GM18861 (cell line): Measurements from ENCODE around the gene CBL.

Source experiments
- ATAC-seq: cut with Tn5 transposase; IDR thresholded peaks from one replicate; pipeline ENCODE4 v1.9.1; 2021; ENCODE audit not compliant: unreplicated experiment

Gene CBL

DNA sequence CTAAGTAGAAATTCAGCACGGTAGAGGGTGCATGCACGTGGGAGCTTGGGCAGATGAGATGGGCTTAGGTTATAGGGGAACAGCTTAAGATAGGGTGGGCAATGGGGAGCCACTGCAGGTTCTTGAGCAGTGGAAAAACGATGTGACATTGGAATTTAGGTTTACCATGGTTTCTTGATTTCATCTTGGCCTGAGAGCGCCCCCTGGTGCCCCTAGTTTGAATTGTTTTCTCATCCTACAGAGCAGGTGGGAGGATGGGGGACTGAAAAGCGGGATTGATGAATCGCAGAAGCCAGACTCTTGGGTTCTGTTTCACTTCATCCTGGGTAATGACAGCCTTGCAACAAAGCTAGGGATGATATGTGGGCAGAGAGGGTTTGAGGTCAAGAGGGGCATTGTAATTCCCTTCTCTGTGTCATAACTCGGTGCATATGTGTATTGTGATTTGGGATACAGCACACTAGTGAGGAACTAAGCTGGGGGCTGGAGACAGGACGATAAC, 117.4 kb downstream of the CBL start:
- ATAC-seq, result no peak

DNA sequence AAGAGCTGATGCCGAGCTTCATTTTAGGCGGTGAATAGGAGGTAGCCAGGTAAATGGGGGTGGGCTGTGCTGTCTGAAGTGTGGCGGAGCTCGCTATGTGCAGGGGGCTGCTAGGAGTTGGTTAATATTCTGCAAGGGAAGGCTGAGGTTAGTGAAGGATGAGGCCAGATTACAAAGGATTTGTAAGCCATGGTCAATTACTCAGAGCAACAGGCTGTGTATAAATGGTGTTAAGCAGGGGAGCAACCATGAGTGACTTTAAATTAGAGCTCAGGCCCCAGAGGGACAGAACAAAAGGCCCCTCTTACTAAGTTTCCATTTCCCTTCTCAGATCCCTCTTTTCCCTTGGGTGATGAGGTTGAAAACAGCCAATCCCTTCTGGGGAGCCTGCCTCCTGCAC, 118.0 kb downstream of the CBL start:
- ATAC-seq, result no peak

DNA sequence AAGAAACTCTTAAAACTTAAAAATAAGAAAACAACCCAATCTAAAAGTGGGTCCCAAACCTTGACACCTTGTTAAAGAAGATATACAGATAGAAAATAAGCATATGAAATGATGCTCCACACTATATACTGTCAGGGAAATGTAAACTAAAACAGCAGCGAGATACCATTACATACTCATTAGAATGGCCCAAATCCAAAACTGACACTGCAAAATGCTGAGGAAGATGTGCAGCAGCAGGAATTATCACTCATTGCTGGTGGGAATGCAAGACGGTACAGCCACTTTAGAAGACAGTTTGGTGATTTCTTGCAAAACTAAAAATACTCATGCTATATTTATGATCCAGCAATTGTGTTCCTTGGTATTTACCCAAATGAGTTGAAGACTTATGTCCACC, 123.2 kb downstream of the CBL start:
- ATAC-seq, result no peak

DNA sequence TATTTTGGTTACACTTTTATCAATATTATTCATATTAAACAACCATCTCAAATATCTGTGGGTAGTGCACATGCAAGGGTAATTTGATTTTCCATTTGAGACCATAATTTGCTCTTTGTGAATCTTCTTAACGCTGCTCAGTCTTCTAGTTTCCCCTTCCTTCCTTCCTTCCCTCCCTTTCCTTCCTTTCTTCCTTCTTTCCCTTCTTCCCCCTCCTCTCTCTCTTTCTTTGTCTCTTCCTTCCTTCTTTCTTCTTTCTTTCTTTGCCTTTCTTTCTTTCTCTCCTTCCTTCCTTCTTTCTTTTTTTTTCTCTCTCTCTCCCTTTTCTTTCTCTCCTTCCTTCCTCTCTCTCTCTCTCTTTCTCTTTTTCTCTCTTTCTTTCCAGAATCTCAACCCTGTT, 124.1 kb downstream of the CBL start:
- no peak for ATAC-seq

DNA sequence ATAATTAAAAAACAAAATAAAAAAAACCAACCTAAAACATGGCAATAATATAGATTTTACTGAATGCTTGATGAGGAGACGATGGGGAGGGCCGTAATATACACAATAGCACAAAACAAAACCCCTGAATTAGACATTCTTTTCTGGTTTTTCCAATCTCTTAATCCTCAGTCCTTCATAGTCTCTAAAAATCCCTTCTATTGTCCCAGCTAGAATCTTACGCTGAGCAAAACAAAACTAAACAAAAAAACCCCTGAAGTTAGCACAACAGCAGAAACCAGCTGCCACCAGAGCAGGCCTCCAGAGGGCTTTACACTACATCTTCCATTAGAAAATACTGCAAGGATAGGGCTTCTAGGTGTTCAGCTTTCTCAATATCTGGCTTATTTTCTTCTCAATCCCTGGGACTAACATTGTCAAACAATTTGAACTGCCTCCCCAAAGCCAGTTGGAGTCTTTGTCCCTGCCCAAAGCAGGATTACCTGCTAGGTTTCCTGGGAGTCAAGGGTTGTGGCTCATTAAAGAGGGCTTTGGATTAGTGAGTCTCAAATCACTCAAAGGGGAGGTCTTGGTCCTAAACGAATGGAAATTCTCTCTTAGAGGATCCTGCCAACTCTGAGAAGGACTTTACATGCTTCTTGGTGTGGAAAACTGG, 126.1 kb downstream of the CBL start:
- no peak for ATAC-seq

DNA sequence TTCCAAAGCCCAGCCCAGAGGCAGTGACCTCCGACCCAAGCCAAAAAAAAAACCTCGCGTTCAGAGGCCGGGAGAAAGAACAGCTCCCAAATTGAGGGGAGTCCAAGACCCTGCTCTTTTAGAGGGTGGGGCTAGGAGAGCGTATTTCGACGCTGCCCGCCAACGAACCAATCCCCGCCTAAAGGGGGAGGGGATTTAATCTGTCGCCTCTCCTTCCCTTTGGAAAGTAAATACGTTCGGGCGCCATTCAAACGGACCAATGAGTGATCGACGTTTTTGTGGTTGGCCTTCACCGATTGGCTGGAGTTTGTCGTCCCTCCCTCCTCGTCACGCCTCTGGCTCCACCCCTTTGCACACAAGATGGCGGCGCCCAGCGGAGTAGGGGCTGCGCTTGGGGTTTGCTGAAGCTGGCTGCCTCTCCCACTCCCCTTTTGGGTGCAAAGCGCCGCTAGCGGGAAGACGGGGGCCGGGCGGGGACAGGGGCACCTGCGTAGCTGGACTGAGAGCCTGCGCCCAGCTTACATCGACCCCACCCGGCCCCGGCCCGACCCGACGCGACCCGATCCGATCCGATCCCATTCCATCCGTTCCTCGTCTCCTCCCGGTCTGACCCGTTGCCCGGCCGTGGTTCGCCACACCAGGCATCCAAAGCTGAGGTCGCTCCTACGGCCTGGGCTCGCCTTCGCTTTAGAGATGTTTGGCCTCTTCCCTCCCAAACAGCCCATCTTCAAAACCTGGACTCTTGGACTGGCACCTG, 128.2 kb downstream of the CBL start, which contains the start of gene RNF26:
Gene RNF26 (plus strand): TSS at position 354 of the 757 bp plus-strand sequence. CDS start 596 bp downstream, outside the sequence.
- peak; percentile 85 for ATAC-seq

DNA sequence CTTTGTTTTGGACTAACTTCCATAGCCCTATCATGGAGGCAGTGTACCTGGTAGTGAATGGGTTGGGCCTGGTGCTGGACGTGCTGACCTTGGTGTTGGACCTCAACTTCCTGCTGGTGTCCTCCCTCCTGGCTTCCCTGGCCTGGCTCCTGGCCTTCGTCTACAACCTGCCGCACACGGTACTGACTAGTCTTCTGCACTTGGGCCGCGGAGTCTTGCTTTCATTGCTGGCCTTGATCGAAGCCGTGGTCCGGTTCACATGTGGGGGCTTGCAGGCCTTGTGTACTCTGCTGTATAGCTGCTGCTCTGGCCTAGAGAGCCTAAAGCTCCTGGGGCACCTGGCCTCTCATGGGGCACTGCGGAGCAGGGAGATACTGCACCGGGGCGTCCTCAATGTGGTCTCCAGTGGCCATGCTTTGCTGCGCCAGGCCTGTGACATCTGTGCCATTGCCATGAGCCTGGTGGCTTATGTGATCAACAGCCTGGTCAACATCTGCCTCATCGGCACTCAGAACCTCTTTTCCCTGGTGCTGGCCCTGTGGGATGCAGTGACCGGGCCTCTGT, 129.0 kb downstream of the CBL start:
- ATAC-seq, result no peak

DNA sequence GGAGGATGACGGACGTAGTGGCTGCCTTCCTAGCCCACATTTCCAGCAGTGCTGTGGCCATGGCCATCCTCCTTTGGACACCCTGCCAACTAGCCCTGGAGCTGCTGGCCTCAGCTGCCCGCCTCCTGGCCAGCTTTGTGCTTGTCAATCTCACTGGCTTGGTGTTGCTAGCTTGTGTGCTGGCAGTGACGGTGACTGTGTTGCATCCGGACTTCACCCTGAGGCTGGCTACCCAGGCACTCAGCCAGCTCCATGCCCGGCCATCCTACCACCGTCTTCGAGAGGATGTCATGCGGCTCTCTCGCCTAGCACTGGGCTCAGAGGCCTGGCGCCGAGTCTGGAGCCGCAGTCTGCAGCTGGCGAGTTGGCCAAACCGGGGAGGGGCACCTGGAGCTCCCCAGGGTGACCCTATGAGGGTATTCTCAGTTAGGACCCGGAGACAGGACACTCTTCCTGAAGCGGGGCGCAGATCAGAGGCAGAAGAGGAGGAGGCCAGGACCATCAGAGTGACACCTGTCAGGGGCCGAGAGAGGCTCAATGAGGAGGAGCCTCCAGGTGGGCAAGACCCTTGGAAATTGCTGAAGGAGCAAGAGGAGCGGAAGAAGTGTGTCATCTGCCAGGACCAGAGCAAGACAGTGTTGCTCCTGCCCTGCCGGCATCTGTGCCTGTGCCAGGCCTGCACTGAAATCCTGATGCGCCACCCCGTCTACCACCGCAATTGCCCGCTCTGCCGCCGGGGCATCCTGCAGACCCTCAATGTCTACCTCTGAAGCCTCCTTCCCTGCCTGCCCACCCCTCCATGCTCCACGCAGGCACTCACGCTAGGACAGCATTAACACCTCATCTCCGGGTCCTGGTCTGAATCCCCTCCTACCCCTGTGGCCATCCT, 129.8 kb downstream of the CBL start:
- ATAC-seq, result no peak

DNA sequence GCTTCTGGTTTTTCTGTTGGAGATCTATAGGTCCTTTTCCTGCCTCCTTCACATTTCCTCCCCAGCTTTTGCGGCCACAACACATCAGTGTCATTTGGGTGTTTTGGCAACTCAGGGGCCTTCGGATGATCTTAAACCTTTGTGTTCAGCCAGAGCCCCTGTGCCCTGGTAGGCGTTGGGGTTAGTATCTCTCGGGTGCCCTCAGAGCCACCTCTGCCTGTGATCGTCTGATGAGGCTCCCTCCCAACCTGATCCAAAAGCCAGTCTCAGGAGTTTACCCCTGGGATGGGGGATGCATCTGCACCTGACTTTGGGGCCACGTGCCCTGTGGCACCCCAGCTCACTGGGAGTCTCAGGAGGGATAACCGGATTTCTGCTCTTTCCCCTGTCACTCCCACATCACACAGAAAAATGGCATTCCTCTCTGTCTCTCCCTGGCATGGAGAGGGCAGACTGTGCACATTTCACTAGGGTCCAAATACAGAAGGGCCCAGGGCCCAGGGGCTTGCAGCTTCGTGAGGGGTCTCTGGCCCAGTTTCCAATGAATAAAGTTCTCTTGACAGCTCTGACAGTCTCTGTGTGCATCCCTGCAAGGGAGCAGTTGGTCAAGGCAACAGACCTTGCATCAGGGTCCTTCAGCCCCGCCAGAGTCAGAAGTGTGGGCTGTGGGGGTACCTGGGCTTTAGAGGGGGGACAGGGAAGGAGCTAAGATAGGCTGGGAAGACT, 130.8 kb downstream of the CBL start:
- ATAC-seq, result no peak

DNA sequence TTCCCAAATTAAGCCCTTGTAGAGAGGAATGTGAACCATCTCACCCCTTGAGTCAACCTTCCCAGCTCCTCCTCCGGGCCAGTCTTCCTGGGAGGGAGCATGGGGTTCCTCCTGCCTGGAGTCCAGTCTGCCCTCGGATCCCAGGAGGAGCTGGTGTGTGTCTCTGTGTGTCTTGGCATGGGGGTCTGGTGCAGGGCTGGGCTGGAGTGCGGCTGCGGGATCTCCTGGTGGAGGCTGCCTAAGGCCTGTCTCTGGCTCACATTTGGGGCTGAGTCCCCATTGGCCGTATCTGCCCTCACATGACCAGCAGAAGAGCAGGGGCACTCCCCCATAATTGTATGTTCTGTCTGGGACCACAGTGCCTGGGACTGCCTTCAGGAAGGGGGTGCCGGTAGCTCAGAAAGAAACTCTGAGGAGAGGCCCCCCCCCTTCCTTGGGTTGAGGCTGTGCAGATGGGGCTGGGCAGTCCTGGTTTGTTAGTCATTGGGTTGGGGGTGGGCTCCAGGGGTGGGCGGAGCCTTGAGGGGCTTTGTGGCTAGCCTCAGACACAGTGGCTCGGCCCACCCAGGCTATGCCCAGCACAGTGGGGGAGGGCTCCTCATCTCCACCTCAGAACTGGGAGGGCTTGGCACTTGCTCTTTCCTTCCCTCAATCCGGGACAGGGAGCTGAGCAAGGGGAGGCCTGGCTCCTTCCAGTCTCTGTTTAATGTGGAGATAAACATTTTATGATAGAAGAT, 131.6 kb downstream of the CBL start:
- no peak for ATAC-seq

DNA sequence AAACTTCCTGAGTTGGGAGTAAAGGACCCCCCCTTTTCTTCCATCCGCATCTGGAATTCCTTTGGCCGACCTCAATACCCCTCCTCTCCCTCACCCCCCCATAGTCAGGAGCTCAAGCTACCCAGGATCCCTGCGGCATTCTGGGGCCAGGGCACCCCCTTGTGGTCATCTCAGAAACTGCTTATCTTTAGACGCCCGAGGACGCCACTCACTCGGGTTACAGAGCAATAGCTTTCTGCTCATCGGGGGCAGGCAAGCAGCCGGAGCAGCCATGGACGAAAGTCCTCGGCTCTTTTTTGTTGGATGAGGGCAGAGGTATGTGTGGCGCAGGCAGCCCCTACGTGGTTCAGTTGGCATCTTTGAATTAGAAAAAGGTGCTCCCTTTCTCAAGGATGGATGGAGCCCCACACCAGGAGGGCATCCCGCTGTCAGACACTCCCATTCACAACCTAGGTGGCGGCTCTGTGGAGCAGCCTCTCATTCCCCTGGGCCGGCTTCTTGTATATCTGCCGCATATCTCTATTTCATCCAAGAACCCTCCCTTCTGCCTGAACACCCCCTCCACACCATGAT, 132.3 kb downstream of the CBL start:
- ATAC-seq, result no peak

DNA sequence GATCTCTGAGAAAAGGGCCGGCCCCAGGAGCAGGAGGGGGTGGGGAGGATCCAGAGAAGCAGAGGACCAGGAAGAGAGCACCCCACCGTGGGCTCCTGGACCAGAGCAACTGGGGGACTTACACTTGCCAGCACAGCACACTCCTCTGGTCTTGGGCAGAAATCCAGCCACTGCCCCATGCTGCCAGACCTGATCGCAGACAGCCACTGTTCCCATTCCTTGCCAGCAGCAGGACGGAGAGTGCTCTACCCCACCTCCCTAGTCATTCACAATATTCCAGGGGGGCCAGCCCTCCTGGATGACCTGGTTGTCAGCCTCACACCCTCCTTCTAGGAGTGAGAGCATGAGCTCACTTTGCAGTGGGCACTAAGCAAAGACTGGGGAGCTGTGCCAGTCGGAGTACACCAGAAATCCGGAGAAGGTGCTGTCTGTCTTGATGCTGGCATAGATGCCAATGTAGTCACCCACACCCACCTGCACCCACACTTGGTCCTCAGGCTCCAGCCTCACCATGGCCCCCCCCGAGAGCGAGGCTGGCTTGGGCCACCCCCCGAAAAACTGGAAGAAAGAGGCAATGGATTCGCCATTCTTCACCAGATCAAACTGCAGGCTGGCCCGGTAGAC, 132.9 kb downstream of the CBL start:
- ATAC-seq, result no peak

DNA sequence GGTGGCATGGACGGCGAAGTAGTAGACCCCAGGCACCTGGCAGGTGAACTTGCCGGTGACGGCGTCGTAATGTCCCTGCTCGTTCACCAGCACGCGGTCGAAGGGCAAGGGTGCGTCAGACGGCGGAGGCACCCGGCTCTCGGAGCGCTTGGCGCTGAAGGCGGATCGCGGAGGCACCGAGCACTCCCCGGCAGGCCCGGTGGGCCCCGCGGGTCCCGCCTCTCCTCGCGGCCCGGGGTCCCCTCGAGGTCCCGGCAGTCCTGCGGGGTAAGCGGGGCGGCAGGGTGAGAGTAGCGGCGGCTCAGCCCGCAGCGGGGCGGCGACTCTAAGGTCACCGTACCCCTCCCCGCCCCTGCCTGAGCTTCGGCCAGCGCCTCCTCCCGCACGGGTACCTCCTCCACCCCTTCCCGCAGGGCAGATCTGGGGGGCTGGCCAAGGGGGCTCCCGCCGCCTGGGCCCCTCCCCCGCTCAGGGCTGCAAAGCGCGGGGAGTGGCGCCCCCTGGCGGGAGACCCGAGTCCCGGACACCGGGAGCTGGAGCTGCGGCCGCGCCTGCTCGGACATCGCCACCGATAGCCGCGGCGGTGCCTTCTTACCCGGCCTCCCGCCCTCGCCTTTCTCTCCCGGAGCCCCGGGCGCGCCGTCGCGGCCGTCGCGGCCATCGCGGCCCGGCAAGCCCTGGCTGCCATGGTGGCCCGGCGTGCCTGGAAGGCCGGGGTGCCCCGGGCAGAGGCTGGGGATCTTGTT, 133.6 kb downstream of the CBL start:
- no peak for ATAC-seq

DNA sequence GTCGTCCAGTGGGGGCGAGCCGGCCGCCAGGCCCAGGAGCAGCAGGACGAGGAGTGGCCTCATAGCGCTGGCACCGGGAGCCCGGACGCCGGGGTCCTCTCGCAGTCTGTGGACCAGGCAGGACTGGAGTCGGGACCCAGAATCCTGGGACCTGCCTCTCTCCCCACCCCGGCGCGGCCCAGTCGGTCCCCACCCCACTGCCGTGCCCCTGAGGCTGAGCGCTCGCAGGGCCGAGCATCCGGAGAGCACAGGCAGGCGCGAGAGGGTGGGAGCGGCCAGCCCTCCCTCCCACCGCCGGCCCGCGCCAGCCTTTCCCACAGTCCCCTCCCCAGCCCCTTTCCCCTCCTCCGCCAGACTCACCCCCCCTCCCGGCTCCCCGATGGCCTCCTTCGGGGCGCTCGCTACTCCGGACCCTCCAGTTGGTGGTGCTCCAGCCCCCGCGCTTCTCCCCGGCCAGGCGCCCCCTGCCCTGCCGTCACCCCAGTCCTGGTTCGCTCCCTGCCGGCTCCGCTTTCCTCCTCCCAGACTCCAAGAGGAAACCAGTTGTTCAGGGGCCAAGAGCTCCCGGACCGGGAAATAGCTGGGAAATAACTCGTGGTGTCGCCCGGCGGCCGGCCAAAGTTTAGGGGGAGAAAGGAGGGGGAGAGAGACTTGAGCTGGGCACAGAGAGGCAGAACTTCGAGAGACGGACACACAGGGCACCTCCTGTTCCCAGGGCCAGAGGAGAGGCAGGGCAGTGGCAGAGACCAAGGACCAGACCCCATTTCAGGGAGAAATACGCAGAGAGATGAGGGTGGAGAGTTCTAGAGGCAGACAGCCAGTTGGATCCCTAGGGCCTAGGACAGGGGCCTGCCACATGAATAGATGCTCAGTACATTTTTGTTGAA, 134.4 kb downstream of the CBL start, which contains the start of gene C1QTNF5:
Gene C1QTNF5 (minus strand): TSS at position 549 of the 887 bp plus-strand sequence. CDS start 486 bp downstream, at position 63.
- no peak for ATAC-seq

DNA sequence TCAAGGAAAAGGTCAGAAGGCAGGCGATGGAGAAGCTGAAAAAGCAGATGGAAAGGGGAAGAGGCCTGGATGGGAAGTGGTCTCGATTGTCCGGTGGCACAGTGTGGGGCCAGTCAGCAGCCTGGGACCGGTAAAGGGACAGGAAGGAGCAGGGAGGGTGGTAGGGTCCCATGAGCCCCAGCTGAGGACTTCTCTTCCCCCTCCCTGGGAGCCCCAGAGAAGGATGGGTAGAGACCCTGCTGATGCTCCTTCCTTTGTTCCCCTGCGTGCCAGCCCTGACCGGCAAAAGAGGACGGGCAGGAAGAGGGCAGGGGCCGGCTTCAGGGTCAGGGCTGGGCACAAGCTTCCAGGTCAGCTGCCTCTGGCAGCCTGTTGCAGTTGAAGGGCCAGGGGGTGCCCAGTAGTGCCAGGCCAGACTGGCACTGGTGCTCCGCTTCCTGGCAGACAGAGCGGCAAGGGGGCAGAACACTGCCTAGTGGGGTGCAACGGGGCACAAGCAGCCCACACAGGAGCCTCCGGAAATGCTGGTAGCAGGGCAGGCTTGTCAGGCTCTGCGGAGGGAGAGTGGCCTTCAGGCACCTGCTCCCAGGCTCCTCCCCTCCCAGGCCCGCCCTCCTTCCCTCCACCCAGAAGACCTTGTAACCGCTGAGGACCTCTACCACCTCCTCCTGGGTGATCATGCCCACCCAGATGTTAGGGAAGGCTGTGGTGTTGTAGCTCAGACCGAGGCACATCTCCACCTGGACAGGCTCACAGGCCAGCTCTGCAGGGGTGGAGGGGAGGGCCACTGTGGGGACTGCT, 135.3 kb downstream of the CBL start:
- no peak for ATAC-seq

DNA sequence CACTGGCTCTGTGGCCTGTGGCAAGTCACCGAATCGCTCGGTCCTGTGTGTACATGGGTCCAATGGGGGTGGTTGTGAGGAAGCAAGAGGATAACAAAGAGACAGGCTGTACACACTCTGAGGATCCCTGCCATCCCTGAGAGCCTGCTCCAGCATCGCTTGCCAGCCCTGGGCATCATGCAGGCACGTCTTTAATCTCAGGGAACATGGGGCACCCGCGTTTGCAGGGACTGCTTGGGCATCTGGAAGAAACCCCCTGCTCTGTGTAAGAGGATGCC, 135.8 kb downstream of the CBL start:
- ATAC-seq, result no peak
